IPS-18a (cell line): Measurements from ENCODE around the gene IMP3.
"Not testable (repeated sequence)": the region's sequence is repeated elsewhere in the genome, so short reads cannot be mapped to it uniquely, and the experiment has no call there.

Source experiments
- H3K27ac ChIP-seq: one replicate; pipeline ENCODE4 v1.5.1; 2013; ENCODE audit warnings: low read length
- H3K27me3 ChIP-seq: one replicate; pipeline ENCODE4 v1.6.1; 2013; ENCODE audit warnings: mild to moderate bottlenecking, low read length; ENCODE audit not compliant: control insufficient read depth, insufficient read depth
- H3K36me3 ChIP-seq: one replicate; pipeline ENCODE4 v1.6.1; 2013; ENCODE audit warnings: low read depth, low read length; ENCODE audit not compliant: control insufficient read depth
- H3K4me1 ChIP-seq: one replicate; pipeline ENCODE4 v1.6.1; 2013; ENCODE audit warnings: low read depth, low read length; ENCODE audit not compliant: control insufficient read depth
- H3K4me3 ChIP-seq: one replicate; pipeline ENCODE4 v1.5.1; 2013; ENCODE audit warnings: low read length
- H3K9ac ChIP-seq: one replicate; pipeline ENCODE4 v1.6.1; 2013; ENCODE audit warnings: mild to moderate bottlenecking, low read length, moderate library complexity
- H3K9me3 ChIP-seq: one replicate; pipeline ENCODE4 v1.6.1; 2013; ENCODE audit warnings: low read depth, low read length; ENCODE audit not compliant: control insufficient read depth

IMP3 gene

GRCh38 chr15:75680007-75680789 lies 40.2 kb upstream of the IMP3 start:
- no peaks in the 10 kb centered on the region for H3K4me1 ChIP-seq
- H3K9ac ChIP-seq = no peak overlapping the region
- no peak overlapping the region for H3K27ac ChIP-seq
- no peak overlapping the region for H3K4me3 ChIP-seq
- no peaks in the 10 kb centered on the region for H3K9me3 ChIP-seq
- H3K36me3 ChIP-seq = no peaks in the 10 kb centered on the region
- no peaks in the 10 kb centered on the region for H3K27me3 ChIP-seq

GRCh38 chr15:75678324-75678690 lies 38.3 kb upstream of the IMP3 start:
- not testable (repeated sequence) for H3K27me3 ChIP-seq, H3K9me3 ChIP-seq, H3K36me3 ChIP-seq, H3K4me3 ChIP-seq, H3K27ac ChIP-seq, H3K9ac ChIP-seq, H3K4me1 ChIP-seq

- Histone ChIP-seq H3K4me1 (peaks cover 5% of the 10 kb centered on the region), H3K27ac (no peak overlapping the region), H3K27me3 (no peaks in the 10 kb centered on the region), H3K4me3 (no peak overlapping the region), H3K9ac (no peak overlapping the region), H3K9me3 (no peaks in the 10 kb centered on the region), H3K36me3 (no peaks in the 10 kb centered on the region)
These were observed 37.7 kb upstream of the IMP3 start for GRCh38 chr15:75677465-75678323.

- Histone ChIP-seq H3K4me3 (no peak overlapping the region), H3K27ac (no peak overlapping the region), H3K36me3 (no peaks in the 10 kb centered on the region), H3K4me1 (peaks cover 13% of the 10 kb centered on the region), H3K27me3 (no peaks in the 10 kb centered on the region), H3K9me3 (no peaks in the 10 kb centered on the region), H3K9ac (no peak overlapping the region)
These were observed 36.9 kb upstream of the IMP3 start for GRCh38 chr15:75676688-75677464.

- Histone ChIP-seq H3K27me3 (no peaks in the 10 kb centered on the region), H3K27ac (no peak overlapping the region), H3K36me3 (no peaks in the 10 kb centered on the region), H3K4me3 (no peak overlapping the region), H3K9ac (no peak overlapping the region), H3K9me3 (no peaks in the 10 kb centered on the region), H3K4me1 (peaks cover 13% of the 10 kb centered on the region)
These were observed 35.8 kb upstream of the IMP3 start for GRCh38 chr15:75675579-75676404.

GRCh38 chr15:75674366-75674765 lies 34.3 kb upstream of the IMP3 start:
- peaks cover 13% of the 10 kb centered on the region for H3K4me1 ChIP-seq
- no peaks in the 10 kb centered on the region for H3K27me3 ChIP-seq
- H3K36me3 ChIP-seq = no peaks in the 10 kb centered on the region
- H3K4me3 ChIP-seq = no peak overlapping the region
- H3K9ac ChIP-seq = no peak overlapping the region
- H3K27ac ChIP-seq = no peak overlapping the region
- H3K9me3 ChIP-seq = no peaks in the 10 kb centered on the region

- no peak overlapping the region for H3K9ac ChIP-seq
- H3K9me3 ChIP-seq = no peaks in the 10 kb centered on the region
- H3K27ac ChIP-seq = no peak overlapping the region
- H3K36me3 ChIP-seq = no peaks in the 10 kb centered on the region
- no peaks in the 10 kb centered on the region for H3K27me3 ChIP-seq
- H3K4me3 ChIP-seq = no peak overlapping the region
- H3K4me1 ChIP-seq = peaks cover 13% of the 10 kb centered on the region
These were observed 33.6 kb upstream of the IMP3 start for GRCh38 chr15:75673426-75674235.

- Histone ChIP-seq H3K36me3 (no peaks in the 10 kb centered on the region), H3K9ac (no peak overlapping the region), H3K9me3 (no peaks in the 10 kb centered on the region), H3K4me3 (no peak overlapping the region), H3K27me3 (no peaks in the 10 kb centered on the region), H3K27ac (peak overlapping the region; percentile 34), H3K4me1 (peaks cover 13% of the 10 kb centered on the region)
These were observed 32.8 kb upstream of the IMP3 start for GRCh38 chr15:75672646-75673425.

GRCh38 chr15:75671730-75672602 lies 31.9 kb upstream of the IMP3 start:
- Histone ChIP-seq H3K4me1 (peaks cover 13% of the 10 kb centered on the region), H3K9me3 (no peaks in the 10 kb centered on the region), H3K36me3 (no peaks in the 10 kb centered on the region), H3K4me3 (no peak overlapping the region), H3K27ac (peak overlapping the region; percentile 34), H3K27me3 (no peaks in the 10 kb centered on the region), H3K9ac (no peak overlapping the region)
